ENCODE data around the gene ZNF280C.

DNA sequence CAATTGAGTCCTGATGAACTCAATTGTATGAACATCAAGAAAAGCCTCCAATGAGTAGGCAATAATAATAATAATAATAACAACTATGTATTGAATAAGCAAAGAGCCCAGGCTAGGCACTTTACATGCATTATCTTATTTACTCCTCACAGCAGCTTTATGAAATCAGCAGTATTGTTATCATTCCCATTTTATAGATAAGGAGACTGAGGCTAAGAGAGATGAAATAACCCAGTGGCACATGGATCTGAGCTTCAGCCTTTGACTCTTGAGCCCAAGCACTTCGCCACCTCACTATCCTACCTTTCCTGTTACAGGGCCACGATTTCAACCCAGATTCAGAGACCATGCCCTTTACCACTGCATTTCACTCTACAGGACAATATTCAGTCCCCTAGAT, 93.8 kb downstream of the ZNF280C start:
- TF ChIP-seq, protein P1, sequence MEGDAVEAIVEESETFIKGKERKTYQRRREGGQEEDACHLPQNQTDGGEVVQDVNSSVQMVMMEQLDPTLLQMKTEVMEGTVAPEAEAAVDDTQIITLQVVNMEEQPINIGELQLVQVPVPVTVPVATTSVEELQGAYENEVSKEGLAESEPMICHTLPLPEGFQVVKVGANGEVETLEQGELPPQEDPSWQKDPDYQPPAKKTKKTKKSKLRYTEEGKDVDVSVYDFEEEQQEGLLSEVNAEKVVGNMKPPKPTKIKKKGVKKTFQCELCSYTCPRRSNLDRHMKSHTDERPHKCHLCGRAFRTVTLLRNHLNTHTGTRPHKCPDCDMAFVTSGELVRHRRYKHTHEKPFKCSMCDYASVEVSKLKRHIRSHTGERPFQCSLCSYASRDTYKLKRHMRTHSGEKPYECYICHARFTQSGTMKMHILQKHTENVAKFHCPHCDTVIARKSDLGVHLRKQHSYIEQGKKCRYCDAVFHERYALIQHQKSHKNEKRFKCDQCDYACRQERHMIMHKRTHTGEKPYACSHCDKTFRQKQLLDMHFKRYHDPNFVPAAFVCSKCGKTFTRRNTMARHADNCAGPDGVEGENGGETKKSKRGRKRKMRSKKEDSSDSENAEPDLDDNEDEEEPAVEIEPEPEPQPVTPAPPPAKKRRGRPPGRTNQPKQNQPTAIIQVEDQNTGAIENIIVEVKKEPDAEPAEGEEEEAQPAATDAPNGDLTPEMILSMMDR (IDR thresholded peaks at IDR 0.05) = no peak
- TF ChIP-seq POLR2A (IDR thresholded peaks at IDR 0.05) = no peak

Data from heart left ventricle (tissue), 13 donors.